Spleen (tissue), 7 donors: Measurements from ENCODE around the gene ERGIC1.

Source experiments
- CTCF ChIP-seq, 11 experiments: fragments of 200-600 bp in 7 of 11; fragments of 450-650 bp in 4 of 11; sonication (generic) in 4 of 11; IDR thresholded peaks in 8 of 11; conservative IDR thresholded peaks in 3 of 11; 1 replicate in 7 of 11; 2 replicates in 4 of 11; pipeline versions ENCODE4 v1.4.0 to v1.8.0; 2016 to 2021; ENCODE audit warnings: antibody characterized with exemption in 11 of 11, inconsistent platforms in 4 of 11, mild to moderate bottlenecking in 1 of 11
- POLR2A ChIP-seq, 3 donors: fragments of 450-650 bp; IDR thresholded peaks; one replicate each; pipeline ENCODE4 v1.5.1; 2017; ENCODE audit warnings: antibody characterized with exemption in 3 of 3, mild to moderate bottlenecking in 1 of 3
- POLR2AphosphoS5 ChIP-seq, 3 donors: sonication (generic); formaldehyde crosslinking; IDR thresholded peaks; one replicate each; pipeline ENCODE4 v1.5.1; 2017; ENCODE audit warnings: antibody characterized with exemption in 3 of 3
- donor health status: DM: no; HTN: no; CAD: no; lungs with moderate emphysema.
- donor health status: DM: no; HTN: no; CAD: no.
- donor health status: DM: no; HTN: no; CAD: no.

- TF ChIP-seq CTCF (IDR thresholded peaks at IDR 0.05 in 8 of 11, conservative IDR thresholded peaks at IDR 0.05 in 3 of 11): no peak
- TF ChIP-seq POLR2A (IDR thresholded peaks at IDR 0.05): no peak
- TF ChIP-seq POLR2AphosphoS5 (IDR thresholded peaks at IDR 0.05): no peak
Measured at GRCh38 chr5:172943283-172943841, 109.3 kb downstream of the ERGIC1 start.
